GM18526 (cell line): ENCODE results near the gene CLECL1.

Experiments used
- POLR2A ChIP-seq: IDR thresholded peaks from 3 replicates; pipeline ENCODE4 v1.6.1; 2011; ENCODE audit not compliant: insufficient read length; ENCODE audit errors: extremely low read depth

CLECL1 gene

GRCh38 chr12:9707864-9708808 is 24.8 kb downstream of the CLECL1 start:
- TF ChIP-seq POLR2A, result no peak

GRCh38 chr12:9707356-9707755 is 25.5 kb downstream of the CLECL1 start:
- TF ChIP-seq POLR2A, result no peak

- no peak for TF ChIP-seq POLR2A
Observed at GRCh38 chr12:9706086-9706685, 26.7 kb downstream of the CLECL1 start.

GRCh38 chr12:9702255-9702654 is 30.6 kb downstream of the CLECL1 start:
- TF ChIP-seq POLR2A, result peak; percentile 28

GRCh38 chr12:9701380-9702154 is 31.3 kb downstream of the CLECL1 start:
- no peak for TF ChIP-seq POLR2A

GRCh38 chr12:9700606-9700956 is 32.3 kb downstream of the CLECL1 start:
- no peak for TF ChIP-seq POLR2A

- peak; percentile 17 for TF ChIP-seq POLR2A
Observed at GRCh38 chr12:9699898-9700605, 32.8 kb downstream of the CLECL1 start.

GRCh38 chr12:9699269-9699897 is 33.5 kb downstream of the CLECL1 start:
- TF ChIP-seq POLR2A, result no peak

- TF ChIP-seq POLR2A, result no peak
Observed at GRCh38 chr12:9698681-9699080, 34.2 kb downstream of the CLECL1 start.

GRCh38 chr12:9697619-9698018 is 35.3 kb downstream of the CLECL1 start:
- TF ChIP-seq POLR2A, result no peak

GRCh38 chr12:9694241-9694640 is 38.7 kb downstream of the CLECL1 start:
- TF ChIP-seq POLR2A, result no peak

- peak; percentile 4 for TF ChIP-seq POLR2A
Observed at GRCh38 chr12:9692909-9693308, 40.0 kb downstream of the CLECL1 start.

- no peak for TF ChIP-seq POLR2A
Observed at GRCh38 chr12:9687228-9687627, 45.7 kb downstream of the CLECL1 start.

- TF ChIP-seq POLR2A, result no peak
Observed at GRCh38 chr12:9685915-9686314, 47.0 kb downstream of the CLECL1 start.

GRCh38 chr12:9674226-9674590 is 58.7 kb downstream of the CLECL1 start:
- TF ChIP-seq POLR2A, result peak; percentile 36
